Measurements from ENCODE around the gene SLC25A27.

SLC25A27 gene

DNA sequence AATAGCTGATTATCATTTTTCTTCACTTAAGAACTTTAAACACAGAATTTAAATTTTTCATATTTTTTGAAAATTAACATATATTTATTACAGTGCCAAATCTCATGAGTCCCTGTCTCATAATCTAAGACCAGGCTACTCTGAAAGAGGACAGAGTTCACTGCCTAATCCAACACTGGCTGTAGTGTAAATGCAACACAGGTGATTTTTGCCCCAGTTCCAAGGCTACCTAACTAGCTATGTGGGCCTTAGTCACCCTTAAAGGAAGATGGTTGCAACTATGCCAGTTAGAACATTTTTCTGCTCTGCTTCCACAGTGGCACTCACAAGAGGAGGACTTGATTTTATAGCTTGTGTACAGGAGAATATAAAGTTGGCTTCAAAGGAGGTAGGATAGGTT, 4.9 kb downstream of the SLC25A27 start:
- TF ChIP-seq FOXP2 (optimal IDR thresholded peaks at IDR 0.05; ENCODE audit: borderline replicate concordance, extremely low read depth, extremely low read length, insufficient read depth) (no peak), POLR2AphosphoS5 (IDR thresholded peaks at IDR 0.05; ENCODE audit: low read depth, low read length) (no peak), SIN3A (IDR thresholded peaks at IDR 0.05; ENCODE audit: borderline replicate concordance, insufficient read depth, low read length) (no peak), TAF1 (IDR thresholded peaks at IDR 0.05; ENCODE audit: borderline replicate concordance, insufficient read depth, low read length) (no peak)
- TF ChIP-seq, protein P1, sequence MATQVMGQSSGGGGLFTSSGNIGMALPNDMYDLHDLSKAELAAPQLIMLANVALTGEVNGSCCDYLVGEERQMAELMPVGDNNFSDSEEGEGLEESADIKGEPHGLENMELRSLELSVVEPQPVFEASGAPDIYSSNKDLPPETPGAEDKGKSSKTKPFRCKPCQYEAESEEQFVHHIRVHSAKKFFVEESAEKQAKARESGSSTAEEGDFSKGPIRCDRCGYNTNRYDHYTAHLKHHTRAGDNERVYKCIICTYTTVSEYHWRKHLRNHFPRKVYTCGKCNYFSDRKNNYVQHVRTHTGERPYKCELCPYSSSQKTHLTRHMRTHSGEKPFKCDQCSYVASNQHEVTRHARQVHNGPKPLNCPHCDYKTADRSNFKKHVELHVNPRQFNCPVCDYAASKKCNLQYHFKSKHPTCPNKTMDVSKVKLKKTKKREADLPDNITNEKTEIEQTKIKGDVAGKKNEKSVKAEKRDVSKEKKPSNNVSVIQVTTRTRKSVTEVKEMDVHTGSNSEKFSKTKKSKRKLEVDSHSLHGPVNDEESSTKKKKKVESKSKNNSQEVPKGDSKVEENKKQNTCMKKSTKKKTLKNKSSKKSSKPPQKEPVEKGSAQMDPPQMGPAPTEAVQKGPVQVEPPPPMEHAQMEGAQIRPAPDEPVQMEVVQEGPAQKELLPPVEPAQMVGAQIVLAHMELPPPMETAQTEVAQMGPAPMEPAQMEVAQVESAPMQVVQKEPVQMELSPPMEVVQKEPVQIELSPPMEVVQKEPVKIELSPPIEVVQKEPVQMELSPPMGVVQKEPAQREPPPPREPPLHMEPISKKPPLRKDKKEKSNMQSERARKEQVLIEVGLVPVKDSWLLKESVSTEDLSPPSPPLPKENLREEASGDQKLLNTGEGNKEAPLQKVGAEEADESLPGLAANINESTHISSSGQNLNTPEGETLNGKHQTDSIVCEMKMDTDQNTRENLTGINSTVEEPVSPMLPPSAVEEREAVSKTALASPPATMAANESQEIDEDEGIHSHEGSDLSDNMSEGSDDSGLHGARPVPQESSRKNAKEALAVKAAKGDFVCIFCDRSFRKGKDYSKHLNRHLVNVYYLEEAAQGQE (IDR thresholded peaks at IDR 0.05; ENCODE audit: insufficient read depth in 1 of 2, low read depth in 2 of 2, low read length in 2 of 2) = no peak

DNA sequence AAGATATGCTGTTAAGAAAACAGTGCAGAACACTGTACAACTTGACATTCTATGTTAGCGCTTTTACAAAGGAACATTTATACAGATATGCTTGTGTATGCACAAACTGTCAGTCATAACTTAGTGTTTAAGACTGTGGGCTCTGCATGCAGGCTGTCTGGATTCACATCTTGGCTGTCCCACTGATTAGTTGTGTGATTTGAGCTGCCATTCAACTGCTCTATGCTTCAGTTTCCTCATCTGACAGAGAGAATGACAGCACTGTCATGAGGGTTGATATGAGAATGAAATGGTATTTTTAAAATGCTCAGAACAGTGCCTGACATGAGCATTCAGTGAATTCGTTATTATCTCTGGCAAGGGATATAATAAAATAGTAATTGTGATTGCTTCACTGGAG, 8.7 kb downstream of the SLC25A27 start:
- TF ChIP-seq SIN3A (IDR thresholded peaks at IDR 0.05; ENCODE audit: borderline replicate concordance, insufficient read depth, low read length) (no peak), FOXP2 (optimal IDR thresholded peaks at IDR 0.05; ENCODE audit: borderline replicate concordance, extremely low read depth, extremely low read length, insufficient read depth) (no peak), POLR2AphosphoS5 (IDR thresholded peaks at IDR 0.05; ENCODE audit: low read depth, low read length) (no peak), TAF1 (IDR thresholded peaks at IDR 0.05; ENCODE audit: borderline replicate concordance, insufficient read depth, low read length) (no peak)
- TF ChIP-seq, protein P1 (IDR thresholded peaks at IDR 0.05; ENCODE audit: insufficient read depth in 1 of 2, low read depth in 2 of 2, low read length in 2 of 2) = no peak

DNA sequence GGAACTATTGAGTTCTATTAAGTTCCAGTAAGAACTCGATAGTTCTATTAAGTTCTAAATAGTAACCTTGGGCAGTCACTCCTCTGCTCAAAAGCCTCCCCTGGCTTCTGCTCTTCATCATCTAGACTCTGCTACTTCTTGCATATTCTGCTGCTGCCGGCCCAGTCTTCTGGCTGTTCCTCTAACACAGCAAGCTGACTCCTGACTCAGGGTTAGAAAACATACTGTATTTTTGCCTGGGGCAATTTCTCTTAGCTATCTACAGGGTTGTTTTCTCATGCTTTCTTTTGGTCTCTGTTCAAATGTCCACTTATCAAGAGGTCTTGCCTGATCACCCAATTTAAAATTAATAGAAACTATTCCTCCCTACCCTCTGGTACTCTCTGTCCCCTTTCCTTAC, 14.6 kb downstream of the SLC25A27 start:
- TF ChIP-seq, protein P1 (IDR thresholded peaks at IDR 0.05; ENCODE audit: insufficient read depth in 1 of 2, low read depth in 2 of 2, low read length in 2 of 2) = no peak
- TF ChIP-seq SIN3A (IDR thresholded peaks at IDR 0.05; ENCODE audit: borderline replicate concordance, insufficient read depth, low read length) = no peak

DNA sequence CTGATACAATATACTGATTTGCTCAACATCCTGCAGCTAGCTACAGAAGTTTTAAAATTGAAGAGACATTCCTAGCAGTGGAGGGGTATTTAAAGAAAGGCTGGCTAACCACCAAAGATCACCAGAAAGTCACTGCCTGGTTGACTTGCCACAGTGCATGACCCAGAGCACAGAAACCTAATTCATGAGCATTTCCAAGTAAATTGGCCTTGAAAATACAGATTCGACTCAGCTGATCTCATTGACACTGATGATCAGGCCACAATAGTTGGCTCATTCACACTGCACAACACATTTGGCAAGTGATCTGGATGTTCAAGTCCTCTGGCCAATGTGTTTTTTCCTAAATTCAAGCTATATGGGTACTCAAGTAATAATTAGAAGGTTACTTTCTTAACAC, 21.6 kb downstream of the SLC25A27 start:
- TF ChIP-seq FOXP2 (optimal IDR thresholded peaks at IDR 0.05; ENCODE audit: borderline replicate concordance, extremely low read depth, extremely low read length, insufficient read depth) (no peak), TAF1 (IDR thresholded peaks at IDR 0.05; ENCODE audit: borderline replicate concordance, insufficient read depth, low read length) (no peak), POLR2AphosphoS5 (IDR thresholded peaks at IDR 0.05; ENCODE audit: low read depth, low read length) (no peak), SIN3A (IDR thresholded peaks at IDR 0.05; ENCODE audit: borderline replicate concordance, insufficient read depth, low read length) (no peak)
- TF ChIP-seq, protein P1 (IDR thresholded peaks at IDR 0.05; ENCODE audit: insufficient read depth in 1 of 2, low read depth in 2 of 2, low read length in 2 of 2) = no peak

DNA sequence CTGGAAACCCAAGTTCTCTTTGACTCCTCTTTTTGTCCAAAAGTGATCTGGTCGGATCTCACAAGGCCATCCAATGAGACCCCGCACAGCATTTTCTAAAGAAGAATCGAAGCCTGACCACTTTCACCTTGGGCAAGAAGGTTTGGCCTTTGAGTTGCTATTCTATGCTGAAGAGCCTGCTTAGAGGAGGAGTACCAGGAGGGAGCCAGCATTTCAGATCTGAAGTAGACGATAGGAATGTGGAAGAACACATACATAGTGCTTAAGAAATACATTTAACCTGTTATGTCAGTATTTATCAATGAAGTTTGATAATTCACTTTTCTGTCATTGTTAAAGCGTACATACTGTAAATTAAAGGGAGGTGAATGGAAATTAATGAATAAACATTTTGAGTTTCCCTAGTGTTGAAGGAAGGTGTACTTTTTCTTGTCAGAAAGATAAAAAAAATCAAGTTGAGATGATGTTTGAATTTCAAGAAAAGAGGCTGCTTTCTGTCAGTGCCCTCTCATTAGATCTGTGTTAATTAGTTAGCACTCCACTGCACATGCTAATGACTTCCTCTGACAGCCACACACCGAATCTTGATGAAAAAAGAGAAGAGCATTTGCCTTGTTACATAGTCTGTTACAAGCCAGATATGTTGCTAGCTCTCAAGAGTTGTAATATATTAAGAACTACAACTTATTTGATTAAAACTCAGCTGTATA, 24.0 kb downstream of the SLC25A27 start:
- TF ChIP-seq FOXP2 (optimal IDR thresholded peaks at IDR 0.05; ENCODE audit: borderline replicate concordance, extremely low read depth, extremely low read length, insufficient read depth) = no peak
- no peak for TF ChIP-seq SIN3A (IDR thresholded peaks at IDR 0.05; ENCODE audit: borderline replicate concordance, insufficient read depth, low read length)
- TF ChIP-seq TAF1 (IDR thresholded peaks at IDR 0.05; ENCODE audit: borderline replicate concordance, insufficient read depth, low read length) = no peak
- no peak for TF ChIP-seq POLR2AphosphoS5 (IDR thresholded peaks at IDR 0.05; ENCODE audit: low read depth, low read length)
- TF ChIP-seq, protein P1 (IDR thresholded peaks at IDR 0.05; ENCODE audit: insufficient read depth in 1 of 2, low read depth in 2 of 2, low read length in 2 of 2) = no peak

All from PFSK-1 (cell line).